Measurements from ENCODE around the gene RTL10.

The RTL10 gene

DNA sequence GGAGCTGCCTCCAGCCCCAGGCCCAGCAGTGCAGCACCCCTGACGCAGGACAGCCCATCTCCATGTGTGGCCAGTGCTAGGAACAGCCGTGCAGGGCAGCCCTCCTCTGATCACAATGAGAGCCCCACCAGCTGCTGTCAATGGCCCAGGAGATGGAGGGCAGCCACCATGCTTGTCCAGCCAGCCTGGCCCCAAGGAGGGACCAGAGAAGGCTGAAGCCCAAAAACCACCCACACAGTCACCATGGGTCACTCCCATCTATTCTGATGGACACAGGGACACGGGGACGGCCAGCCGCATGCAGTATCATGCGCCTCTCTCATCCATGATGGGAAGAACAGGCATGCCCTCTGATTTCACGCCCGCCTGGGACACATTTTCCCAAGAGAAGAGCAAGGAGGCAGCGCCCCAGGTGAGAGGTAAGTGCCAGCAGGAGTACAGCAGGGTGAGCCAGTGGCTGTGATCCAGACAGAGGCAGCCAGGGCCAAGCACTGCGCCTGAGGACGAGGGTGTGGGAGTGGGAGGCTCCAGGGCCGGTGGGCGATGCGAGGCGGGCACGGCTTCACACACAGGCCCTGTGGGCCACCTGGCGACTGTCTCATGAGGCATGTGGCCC, 33.6 kb upstream of the RTL10 start:
- TF ChIP-seq, protein P1, sequence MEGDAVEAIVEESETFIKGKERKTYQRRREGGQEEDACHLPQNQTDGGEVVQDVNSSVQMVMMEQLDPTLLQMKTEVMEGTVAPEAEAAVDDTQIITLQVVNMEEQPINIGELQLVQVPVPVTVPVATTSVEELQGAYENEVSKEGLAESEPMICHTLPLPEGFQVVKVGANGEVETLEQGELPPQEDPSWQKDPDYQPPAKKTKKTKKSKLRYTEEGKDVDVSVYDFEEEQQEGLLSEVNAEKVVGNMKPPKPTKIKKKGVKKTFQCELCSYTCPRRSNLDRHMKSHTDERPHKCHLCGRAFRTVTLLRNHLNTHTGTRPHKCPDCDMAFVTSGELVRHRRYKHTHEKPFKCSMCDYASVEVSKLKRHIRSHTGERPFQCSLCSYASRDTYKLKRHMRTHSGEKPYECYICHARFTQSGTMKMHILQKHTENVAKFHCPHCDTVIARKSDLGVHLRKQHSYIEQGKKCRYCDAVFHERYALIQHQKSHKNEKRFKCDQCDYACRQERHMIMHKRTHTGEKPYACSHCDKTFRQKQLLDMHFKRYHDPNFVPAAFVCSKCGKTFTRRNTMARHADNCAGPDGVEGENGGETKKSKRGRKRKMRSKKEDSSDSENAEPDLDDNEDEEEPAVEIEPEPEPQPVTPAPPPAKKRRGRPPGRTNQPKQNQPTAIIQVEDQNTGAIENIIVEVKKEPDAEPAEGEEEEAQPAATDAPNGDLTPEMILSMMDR (IDR thresholded peaks at IDR 0.05; ENCODE audit: insufficient read depth, missing control alignments): no peak
- DNase-seq (ENCODE audit: insufficient read length, low spot score) (peak; percentile 19), FAIRE-seq (no peak)

DNA sequence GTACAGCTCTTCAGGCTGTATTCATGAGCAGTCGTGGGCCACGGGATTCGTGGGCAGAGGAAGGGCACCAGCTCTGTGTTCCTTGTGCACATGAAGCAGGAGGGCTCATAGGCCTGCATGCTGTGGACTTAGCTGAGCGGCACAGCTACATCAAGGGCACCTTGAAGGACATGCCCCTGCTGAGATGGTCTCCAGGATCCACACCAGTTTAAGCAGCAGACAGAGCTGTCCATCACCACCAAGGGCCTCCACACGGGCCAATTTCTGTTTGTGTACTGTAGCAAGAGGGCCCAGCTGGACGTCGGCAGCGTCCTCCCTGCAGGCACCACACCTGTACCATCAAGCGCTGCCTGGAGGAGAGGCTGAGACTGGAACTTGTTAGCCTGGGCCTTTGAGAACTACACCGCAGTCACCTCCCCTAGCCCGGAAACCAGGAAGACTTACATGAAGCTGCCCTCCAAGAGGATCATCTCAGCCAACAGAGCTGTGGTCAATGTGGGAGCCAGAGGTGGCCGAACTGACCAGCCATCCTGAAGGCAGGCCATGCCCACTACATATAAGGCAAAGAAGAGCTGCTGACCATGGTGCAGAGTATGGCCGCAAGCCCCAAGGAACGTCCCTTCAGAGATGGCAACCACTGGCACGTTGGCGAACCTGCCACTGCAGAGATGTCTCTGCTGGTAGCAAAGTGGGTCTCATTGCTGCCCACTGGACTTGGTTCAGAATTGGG, 32.7 kb upstream of the RTL10 start:
- DNase-seq (ENCODE audit: insufficient read length, low spot score) (no peak), FAIRE-seq (no peak)
- TF ChIP-seq, protein P1 (IDR thresholded peaks at IDR 0.05; ENCODE audit: insufficient read depth, missing control alignments): no peak

GRCh38 chr22:19886605-19887255, 32.1 kb upstream of the RTL10 start:
- DNase-seq (ENCODE audit: insufficient read length, low spot score): peak; percentile 19

DNA sequence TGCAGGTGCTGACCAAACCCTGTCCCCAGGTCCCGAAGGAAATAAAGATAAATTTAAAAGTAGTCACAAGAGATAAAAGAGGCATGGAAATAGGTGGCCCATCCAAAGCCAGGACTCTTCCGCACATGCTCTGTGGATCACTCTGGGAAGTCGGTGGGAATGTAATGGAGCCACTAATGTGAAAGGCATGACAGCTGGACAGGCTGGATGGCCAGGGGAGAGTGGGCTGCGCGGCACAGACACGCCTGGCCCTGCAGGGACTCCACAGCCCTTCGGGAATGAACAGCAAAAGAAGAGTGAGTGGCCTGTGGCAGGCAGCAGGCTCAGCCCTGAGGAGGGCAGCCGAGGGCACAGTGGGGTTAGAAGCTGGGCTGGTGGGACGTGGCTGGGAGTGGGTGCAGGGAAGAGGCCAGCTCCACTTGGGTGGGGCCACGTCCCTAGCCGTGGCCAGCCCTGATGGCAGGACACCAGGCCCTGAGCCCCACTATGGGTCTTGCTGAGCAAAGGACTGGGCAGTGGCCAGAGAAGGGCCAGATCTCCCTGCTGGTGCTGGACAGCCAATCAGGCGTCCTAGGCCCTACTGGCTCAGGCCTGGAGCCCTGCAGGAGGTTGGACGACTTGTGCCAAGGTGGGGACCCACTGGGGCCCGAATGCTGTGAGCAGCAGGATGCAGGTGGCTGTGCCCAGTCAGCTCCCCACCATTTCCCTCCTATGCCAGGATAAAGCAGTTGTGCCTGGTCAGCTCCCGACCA, 31.3 kb upstream of the RTL10 start:
- DNase-seq (ENCODE audit: insufficient read length, low spot score): no peak
- TF ChIP-seq, protein P1 (IDR thresholded peaks at IDR 0.05; ENCODE audit: insufficient read depth, missing control alignments): no peak
- FAIRE-seq: no peak

More at GRCh38 chr22:19886605-19887255, 32.1 kb upstream of the RTL10 start:
- TF ChIP-seq, protein P1 (IDR thresholded peaks at IDR 0.05; ENCODE audit: insufficient read depth, missing control alignments): no peak
- no peak for FAIRE-seq

- FAIRE-seq (no peak), DNase-seq (ENCODE audit: insufficient read length, low spot score) (no peak)
These were observed 30.5 kb upstream of the RTL10 start for GRCh38 chr22:19884954-19885751.

More at GRCh38 chr22:19884954-19885751, 30.5 kb upstream of the RTL10 start:
- TF ChIP-seq, protein P1 (IDR thresholded peaks at IDR 0.05; ENCODE audit: insufficient read depth, missing control alignments): no peak
